Measurements from ENCODE around the gene NPRL2.
"Not testable (repeated sequence)": the region's sequence is repeated elsewhere in the genome, so short reads cannot be mapped to it uniquely, and the experiment has no call there.

The NPRL2 gene

GRCh38 chr3:50327129-50327528 lies 23.4 kb downstream of the NPRL2 start:
- DNase-seq (ENCODE audit: low read depth in 2 of 2), result no peak

- DNase-seq (ENCODE audit: low read depth in 2 of 2), result no peak
Observed at GRCh38 chr3:50326182-50326541, 24.4 kb downstream of the NPRL2 start.

- DNase-seq (ENCODE audit: low read depth in 2 of 2), result no peak
Observed at GRCh38 chr3:50325497-50326181, 24.9 kb downstream of the NPRL2 start.

- no peak for DNase-seq (ENCODE audit: low read depth in 2 of 2)
Observed at GRCh38 chr3:50325113-50325480, 25.5 kb downstream of the NPRL2 start.

DNA sequence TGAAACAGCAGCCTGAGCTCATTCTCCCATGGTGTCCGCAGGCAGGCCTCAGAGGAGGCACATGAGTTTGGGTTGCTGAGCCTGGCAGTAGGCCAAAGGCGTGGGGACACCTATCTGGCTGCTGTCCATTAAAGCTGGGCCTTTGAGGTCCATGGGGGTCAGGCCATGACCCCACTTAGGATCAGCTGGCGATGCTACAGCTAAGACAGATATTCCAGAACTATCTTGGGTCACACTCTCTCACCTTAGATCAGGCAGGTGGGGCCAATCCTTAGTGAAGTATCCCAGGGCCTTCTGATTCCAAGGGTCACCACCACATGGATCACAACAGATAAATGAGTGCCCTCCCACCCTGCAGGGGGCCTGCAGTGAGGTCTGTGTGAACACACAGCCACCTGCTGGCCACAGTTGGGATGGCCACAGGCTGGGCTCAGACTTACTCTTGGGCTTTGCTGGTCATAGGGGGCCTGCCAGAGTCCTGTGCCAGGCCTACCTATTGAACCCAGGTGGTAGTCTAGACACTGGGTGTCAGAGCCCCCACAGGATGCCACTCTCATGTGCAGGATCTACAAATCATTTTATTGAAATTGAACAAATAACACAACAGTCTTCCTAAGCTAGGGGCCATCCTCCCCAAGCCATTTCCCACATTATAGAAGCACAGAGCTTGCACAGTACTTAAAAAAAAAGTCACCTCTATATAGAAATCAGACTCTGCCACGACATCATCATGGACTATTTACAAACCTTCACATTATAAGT lies 26.0 kb downstream of the NPRL2 start:
- no peak for DNase-seq (ENCODE audit: low read depth in 2 of 2)

GRCh38 chr3:50323614-50324199 lies 26.9 kb downstream of the NPRL2 start:
- no peak for DNase-seq (ENCODE audit: low read depth in 2 of 2)

GRCh38 chr3:50323092-50323600 lies 27.4 kb downstream of the NPRL2 start:
- no peak for DNase-seq (ENCODE audit: low read depth in 2 of 2)

- no peak for DNase-seq (ENCODE audit: low read depth in 2 of 2)
Observed at GRCh38 chr3:50322386-50323091, 28.0 kb downstream of the NPRL2 start, which contains the start of gene HYAL2. Gene HYAL2 (minus strand): TSS chr3:50322745. CDS start chr3:50320489, 2,256 bp downstream.

GRCh38 chr3:50322115-50322385 lies 28.5 kb downstream of the NPRL2 start:
- no peak for DNase-seq (ENCODE audit: low read depth in 2 of 2)

- DNase-seq (ENCODE audit: low read depth in 2 of 2), result peak; percentile 63 to 68
Observed at GRCh38 chr3:50321336-50322114, 29.1 kb downstream of the NPRL2 start.

- peak in 1 of 2 donors; percentile 61 for DNase-seq (ENCODE audit: low read depth in 2 of 2)
Observed at GRCh38 chr3:50320853-50321335, 29.7 kb downstream of the NPRL2 start.

- DNase-seq (ENCODE audit: low read depth in 2 of 2), result no peak
Observed at GRCh38 chr3:50319894-50320625, 30.5 kb downstream of the NPRL2 start.

GRCh38 chr3:50319181-50319893 lies 31.2 kb downstream of the NPRL2 start:
- no peak for DNase-seq (ENCODE audit: low read depth in 2 of 2)

- DNase-seq (ENCODE audit: low read depth in 2 of 2), result no peak
Observed at GRCh38 chr3:50318615-50319014, 32.0 kb downstream of the NPRL2 start.

- DNase-seq (ENCODE audit: low read depth in 2 of 2), result no peak
Observed at GRCh38 chr3:50318163-50318562, 32.4 kb downstream of the NPRL2 start.

DNA sequence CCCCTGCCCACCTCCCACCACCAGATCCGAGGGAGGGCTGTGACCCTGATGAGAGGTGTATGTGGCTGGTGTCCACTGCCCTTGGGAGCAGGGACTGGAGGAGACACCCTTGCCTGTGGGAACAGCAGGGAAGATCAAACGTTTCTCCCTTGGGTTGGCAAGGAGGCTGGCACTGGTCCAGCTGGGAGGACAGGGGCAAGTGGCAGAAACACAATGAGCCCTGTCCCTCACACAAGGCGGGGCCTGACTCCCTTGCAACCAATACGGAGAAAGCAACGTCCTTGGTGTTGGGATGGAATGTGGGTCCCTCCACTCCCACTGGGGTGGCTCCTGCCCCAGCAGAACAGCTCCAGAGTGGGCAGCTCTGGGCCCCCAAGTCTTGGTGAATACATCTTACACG lies 33.3 kb downstream of the NPRL2 start:
- no peak for DNase-seq (ENCODE audit: low read depth in 2 of 2)

DNA sequence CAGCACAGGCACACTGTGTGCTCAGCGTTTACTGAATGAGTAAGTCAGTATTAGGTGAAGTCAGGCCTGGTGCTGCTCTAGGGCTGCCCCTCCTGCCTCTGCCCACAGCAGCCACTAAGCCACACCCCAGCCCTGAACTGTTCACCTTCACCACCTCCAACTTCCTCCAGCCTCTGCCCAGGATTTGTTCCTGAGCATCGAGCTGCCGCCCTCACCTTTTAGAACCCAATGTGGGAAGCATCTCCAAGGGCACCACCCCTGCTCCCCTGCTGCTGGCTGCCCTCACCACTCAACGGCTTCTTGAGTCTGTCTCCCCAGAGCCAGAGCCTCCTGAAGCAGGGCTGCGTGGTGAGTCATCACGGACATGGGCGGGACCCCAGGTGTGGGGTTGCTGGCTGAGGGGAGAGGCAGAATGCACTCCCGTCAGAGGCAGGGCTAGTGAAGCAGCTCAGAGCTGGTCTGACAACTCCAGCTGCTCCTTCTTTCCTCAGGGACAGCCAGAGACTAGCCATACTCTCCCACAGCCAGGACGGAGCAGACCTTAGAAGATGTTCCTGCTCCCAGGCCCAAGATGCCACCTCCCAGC lies 33.8 kb downstream of the NPRL2 start:
- DNase-seq (ENCODE audit: low read depth in 2 of 2), result peak; percentile 50 to 63

- no peak for DNase-seq (ENCODE audit: low read depth in 2 of 2)
Observed at GRCh38 chr3:50314816-50315215, 35.8 kb downstream of the NPRL2 start.

GRCh38 chr3:50314342-50314741 lies 36.2 kb downstream of the NPRL2 start:
- DNase-seq (ENCODE audit: low read depth in 2 of 2), result no peak

- DNase-seq (ENCODE audit: low read depth in 2 of 2), result not testable (repeated sequence)
Observed at GRCh38 chr3:50312041-50312440, 38.5 kb downstream of the NPRL2 start.

All from stimulated activated CD8-positive, alpha-beta memory T cell treated with anti-CD3 and anti-CD28 coated beads, Interleukin-15, amount 100 ng/mL, for 4 hours (primary cell).